ENCODE results near the gene KCNQ1OT1.

The KCNQ1OT1 gene

GRCh38 chr11:2737226-2737590 lies 37.4 kb upstream of the KCNQ1OT1 start:
- no peak for DNase-seq (ENCODE audit: low read depth, low spot score)

- DNase-seq (ENCODE audit: low read depth, low spot score), result no peak
Observed at GRCh38 chr11:2736577-2737225, 36.9 kb upstream of the KCNQ1OT1 start.

- DNase-seq (ENCODE audit: low read depth, low spot score), result no peak
Observed at GRCh38 chr11:2735053-2735589, 35.3 kb upstream of the KCNQ1OT1 start.

- DNase-seq (ENCODE audit: low read depth, low spot score), result no peak
Observed at GRCh38 chr11:2734181-2735052, 34.6 kb upstream of the KCNQ1OT1 start.

- DNase-seq (ENCODE audit: low read depth, low spot score), result no peak
Observed at GRCh38 chr11:2732940-2733628, 33.3 kb upstream of the KCNQ1OT1 start.

- DNase-seq (ENCODE audit: low read depth, low spot score), result no peak
Observed at GRCh38 chr11:2732261-2732939, 32.6 kb upstream of the KCNQ1OT1 start.

- no peak for DNase-seq (ENCODE audit: low read depth, low spot score)
Observed at GRCh38 chr11:2731130-2732125, 31.6 kb upstream of the KCNQ1OT1 start.

GRCh38 chr11:2730272-2731129 lies 30.7 kb upstream of the KCNQ1OT1 start:
- no peak for DNase-seq (ENCODE audit: low read depth, low spot score)

- no peak for DNase-seq (ENCODE audit: low read depth, low spot score)
Observed at GRCh38 chr11:2729841-2730240, 30.0 kb upstream of the KCNQ1OT1 start.

GRCh38 chr11:2728663-2729332 lies 29.0 kb upstream of the KCNQ1OT1 start:
- no peak for DNase-seq (ENCODE audit: low read depth, low spot score)

GRCh38 chr11:2728128-2728662 lies 28.4 kb upstream of the KCNQ1OT1 start:
- no peak for DNase-seq (ENCODE audit: low read depth, low spot score)

GRCh38 chr11:2726964-2727363 lies 27.2 kb upstream of the KCNQ1OT1 start:
- no peak for DNase-seq (ENCODE audit: low read depth, low spot score)

- DNase-seq (ENCODE audit: low read depth, low spot score), result no peak
Observed at GRCh38 chr11:2725368-2726300, 25.8 kb upstream of the KCNQ1OT1 start.

GRCh38 chr11:2724653-2725367 lies 25.0 kb upstream of the KCNQ1OT1 start:
- DNase-seq (ENCODE audit: low read depth, low spot score), result no peak

GRCh38 chr11:2724104-2724503 lies 24.3 kb upstream of the KCNQ1OT1 start:
- DNase-seq (ENCODE audit: low read depth, low spot score), result no peak

GRCh38 chr11:2722955-2723354 lies 23.2 kb upstream of the KCNQ1OT1 start:
- no peak for DNase-seq (ENCODE audit: low read depth, low spot score)

Measured in iPS DF 19.7 (cell line).